H1 (cell line): ENCODE data around the gene TIGD6. TPM values are rescaled to one million over a fixed set of nuclear protein-coding genes. Genes with fewer than 3 reads are reported as not detected.

ENCODE experiments used
- CTCF ChIA-PET: fragments of 300-600 bp; sonication (Branson Sonifier 250); formaldehyde crosslinking; loops from one replicate; lab custom pipeline; 2021; ENCODE audit not compliant: partially characterized antibody; lab: Charles Lee
- POLR2A ChIA-PET: fragments of 300-600 bp; sonication (Branson Sonifier 250); formaldehyde crosslinking; loops from one replicate; lab custom pipeline; 2021; ENCODE audit warnings: inconsistent platforms; ENCODE audit not compliant: partially characterized antibody; lab: Charles Lee
- DNase-seq, 2 experiments: peaks; one replicate each; pipeline versions ENCODE4 v3.0.0 to v3.0.0-alpha.2; 2010 to 2022; ENCODE audit warnings: low spot score in 2 of 2, low read depth in 1 of 2, mixed read lengths in 1 of 2
- FAIRE-seq: peaks from 2 replicates; lab custom pipeline; 2011; peaks lifted over from hg19 to GRCh38; lab: Jason Lieb, UNC
- H2AFZ ChIP-seq: 2 replicates; pipeline ENCODE4 v1.8.1; 2012; ENCODE audit warnings: low read length, inconsistent platforms
- H2AK5ac ChIP-seq: 2 replicates; pipeline ENCODE4 v1.6.1; 2013; ENCODE audit warnings: low read depth, low read length
- H2BK120ac ChIP-seq: replicated peaks from 2 replicates; pipeline ENCODE3; 2013; ENCODE audit warnings: low read depth, low read length, inconsistent platforms
- H2BK12ac ChIP-seq: 2 replicates; pipeline ENCODE4 v1.6.1; 2013; ENCODE audit warnings: low read depth, low read length
- H2BK15ac ChIP-seq: 2 replicates; pipeline ENCODE4 v1.6.1; 2013; ENCODE audit warnings: low read length
- H2BK20ac ChIP-seq: 2 replicates; pipeline ENCODE4 v1.6.1; 2013; ENCODE audit warnings: low read length
- H2BK5ac ChIP-seq: 2 replicates; pipeline ENCODE4 v1.6.1; 2013; ENCODE audit warnings: low read depth, low read length
- H3K14ac ChIP-seq: 2 replicates; pipeline ENCODE4 v1.6.1; 2013; ENCODE audit warnings: inconsistent platforms; ENCODE audit not compliant: insufficient read length
- H3K18ac ChIP-seq: 2 replicates; pipeline ENCODE4 v1.6.1; 2013; ENCODE audit warnings: low read length; ENCODE audit errors: extremely low read depth
- H3K23ac ChIP-seq: 2 replicates; pipeline ENCODE4 v1.6.1; 2013; ENCODE audit warnings: inconsistent platforms; ENCODE audit not compliant: insufficient read length
- H3K23me2 ChIP-seq: 2 replicates; pipeline ENCODE4 v1.6.1; 2013; ENCODE audit warnings: low read depth, low read length
- H3K27ac ChIP-seq: 2 replicates; pipeline ENCODE4 v1.6.1; 2011; ENCODE audit warnings: low read depth, low read length, inconsistent platforms
- H3K27me3 ChIP-seq, 4 experiments: replicated peaks in 1 of 4; 1 replicate in 1 of 4; 2 replicates in 3 of 4; pipeline versions ENCODE4 v1.6.1 to v1.8.1; 2011 to 2013; ENCODE audit warnings: low read length in 3 of 4, mild to moderate bottlenecking in 3 of 4, inconsistent platforms in 2 of 4, mixed read lengths in 2 of 4, moderate library complexity in 1 of 4; ENCODE audit not compliant: control insufficient read depth in 3 of 4, insufficient read depth in 3 of 4; ENCODE audit errors: extremely low read depth in 1 of 4
- H3K36me3 ChIP-seq, 4 experiments: 2 replicates each; pipeline versions ENCODE4 v1.6.1 to v1.8.1; 2011 to 2013; ENCODE audit warnings: mild to moderate bottlenecking in 4 of 4, low read length in 3 of 4, moderate library complexity in 2 of 4, control low read depth in 1 of 4, inconsistent platforms in 1 of 4; ENCODE audit not compliant: insufficient read depth in 4 of 4, control insufficient read depth in 2 of 4
- H3K4ac ChIP-seq: replicated peaks from 2 replicates; pipeline ENCODE3; 2013; ENCODE audit warnings: low read length, low read depth, mixed read lengths, inconsistent platforms; ENCODE audit not compliant: insufficient read length
- H3K4me1 ChIP-seq, 4 experiments: replicated peaks in 1 of 4; 1 replicate in 1 of 4; 2 replicates in 3 of 4; pipeline versions ENCODE4 v1.6.1 to v1.8.1; 2011 to 2013; ENCODE audit warnings: low read length in 3 of 4, inconsistent platforms in 2 of 4, mixed read lengths in 1 of 4; ENCODE audit not compliant: insufficient read depth in 4 of 4, control insufficient read depth in 3 of 4
- H3K4me2 ChIP-seq, 2 experiments: 2 replicates each; pipeline versions ENCODE4 v1.6.1 to v1.8.1; 2011 to 2013; ENCODE audit warnings: low read depth in 2 of 2, low read length in 2 of 2, control low read depth in 1 of 2, inconsistent platforms in 1 of 2, mild to moderate bottlenecking in 1 of 2; ENCODE audit not compliant: insufficient read depth in 1 of 2
- H3K4me3 ChIP-seq, 4 experiments: fragments of 200-600, 300-600 bp in 1 of 4; sonication (generic), shearing (Covaris generic), sonication (Bioruptor Twin) in 1 of 4; 2 replicates each; pipeline versions ENCODE4 v1.5.1 to v1.8.1; 2011 to 2016; ENCODE audit warnings: low read length in 4 of 4, low read depth in 3 of 4, control low read depth in 2 of 4, inconsistent platforms in 2 of 4, mild to moderate bottlenecking in 2 of 4, mixed read lengths in 1 of 4, moderate library complexity in 1 of 4; ENCODE audit not compliant: insufficient read depth in 2 of 4; ENCODE audit errors: extremely low read depth in 1 of 4
- H3K56ac ChIP-seq: replicated peaks from 2 replicates; pipeline ENCODE3; 2013; ENCODE audit warnings: low read depth, mild to moderate bottlenecking, mixed read lengths, low read length, inconsistent platforms; ENCODE audit not compliant: insufficient read length
- H3K79me1 ChIP-seq: 2 replicates; pipeline ENCODE4 v1.6.1; 2013; ENCODE audit warnings: low read depth, low read length, control low read depth
- H3K79me2 ChIP-seq, 2 experiments: 2 replicates each; pipeline versions ENCODE4 v1.6.1 to v1.8.1; 2012 to 2013; ENCODE audit warnings: low read length in 2 of 2, mild to moderate bottlenecking in 2 of 2, inconsistent platforms in 1 of 2; ENCODE audit not compliant: insufficient read depth in 2 of 2, control insufficient read depth in 1 of 2
- H3K9ac ChIP-seq, 4 experiments: replicated peaks in 1 of 4; 1 replicate in 1 of 4; 2 replicates in 3 of 4; pipeline versions ENCODE4 v1.6.1 to v1.8.1; 2011 to 2013; ENCODE audit warnings: low read depth in 3 of 4, low read length in 3 of 4, control low read depth in 2 of 4, mild to moderate bottlenecking in 2 of 4, moderate library complexity in 2 of 4, inconsistent platforms in 1 of 4; ENCODE audit errors: extremely low read depth in 1 of 4
- H3K9me3 ChIP-seq, 2 experiments: 2 replicates each; pipeline versions ENCODE4 v1.6.1 to v1.8.1; 2012 to 2013; ENCODE audit warnings: mild to moderate bottlenecking in 2 of 2, moderate library complexity in 2 of 2, control low read depth in 1 of 2, inconsistent platforms in 1 of 2, low read depth in 1 of 2, low read length in 1 of 2, mixed read lengths in 1 of 2; ENCODE audit not compliant: insufficient read depth in 2 of 2
- H4K20me1 ChIP-seq, 2 experiments: replicated peaks in 1 of 2; 2 replicates each; pipeline versions ENCODE3 to v1.8.1; 2011 to 2013; ENCODE audit warnings: inconsistent platforms in 2 of 2, low read length in 2 of 2, mild to moderate bottlenecking in 1 of 2; ENCODE audit not compliant: insufficient read depth in 2 of 2, control insufficient read depth in 1 of 2
- H4K5ac ChIP-seq: 2 replicates; pipeline ENCODE4 v1.6.1; 2013; ENCODE audit warnings: low read length, low read depth, mixed read lengths, inconsistent platforms; ENCODE audit not compliant: insufficient read length
- H4K8ac ChIP-seq: 2 replicates; pipeline ENCODE4 v1.8.0; 2013; ENCODE audit warnings: mild to moderate bottlenecking, moderate library complexity, low read length, inconsistent platforms; ENCODE audit not compliant: insufficient read depth; ENCODE audit errors: extremely low read depth
- H4K91ac ChIP-seq: replicated peaks from 2 replicates; pipeline ENCODE3; 2013; ENCODE audit warnings: low read length, mixed read lengths, inconsistent platforms; ENCODE audit not compliant: insufficient read length
- CBX8 ChIP-seq: fragments of 300-800, 300-1000 bp; sonication (generic); IDR thresholded peaks from 2 replicates; pipeline ENCODE4 v1.7.1; 2016; ENCODE audit warnings: low read depth, low read length, borderline replicate concordance
- FOSL1 ChIP-seq: IDR thresholded peaks from 2 replicates; pipeline ENCODE4 v1.6.1; 2011; ENCODE audit warnings: mild to moderate bottlenecking, low read depth, low read length, moderate library complexity; ENCODE audit not compliant: insufficient read depth
- HDAC6 ChIP-seq: IDR thresholded peaks from one replicate; pipeline ENCODE4 v1.7.1; 2012; ENCODE audit warnings: low read depth, mild to moderate bottlenecking, inconsistent platforms, low read length, moderate library complexity
- SIN3A ChIP-seq, 2 experiments: IDR thresholded peaks in 1 of 2; conservative IDR thresholded peaks in 1 of 2; 2 replicates each; pipeline ENCODE4 v1.6.1; 2011 to 2012; ENCODE audit warnings: low read length in 2 of 2, improper control_type of control experiment in 1 of 2, low read depth in 1 of 2, mild to moderate bottlenecking in 1 of 2
- TEAD4 ChIP-seq: IDR thresholded peaks from 2 replicates; pipeline ENCODE4 v1.6.1; 2012; ENCODE audit warnings: low read depth, low read length, inconsistent platforms, mixed read lengths
- WGBS, 2 experiments: shearing (Covaris generic) in 1 of 2; methylation state at CpG; one replicate each; pipeline versions ENCODE4 v1.1.6 to v1.1.7; 2013 to 2015; ENCODE audit warnings: low lambda C conversion rate in 2 of 2, mixed read lengths in 2 of 2, inconsistent platforms in 1 of 2, low coverage in 1 of 2, missing lambda C conversion rate in 1 of 2; ENCODE audit not compliant: insufficient replicate concordance in 2 of 2, insufficient coverage in 1 of 2, insufficient read length in 1 of 2; ENCODE audit errors: extremely low coverage in 1 of 2, missing lambda C conversion rate in 1 of 2; 5-methylcytosine and 5-hydroxymethylcytosine counted together
- polyA plus RNA-seq, 7 experiments: library from polyadenylated mRNA; depleted of rRNA in 3 of 7; stranded (reverse) in 5 of 7; unstranded in 2 of 7; fragments of >200 nt in 5 of 7; fragments of 200-250 nt in 2 of 7; gene quantifications; 1 replicate in 5 of 7; 2 replicates in 1 of 7; 4 replicates in 1 of 7; pipeline versions ENCODE4 v1.2.1 to v1.2.3, GENCODE V29; 2011 to 2013; ENCODE audit warnings: missing spikeins in 2 of 7, mixed read lengths in 2 of 7
- total RNA-seq: library from RNA; stranded (reverse); fragmentation: NEBNext Ultra II Directional; extraction: Animal tissue kit (Norgen Biotek cat#: 25700); gene quantifications from 2 replicates; pipeline ENCODE4 v1.2.1, GENCODE V29; 2021

TIGD6 gene
- total and polyA plus RNA-seq, 2 of the 8 experiments (the other 6 are each of a cell fraction or from before 2014, with no cell fraction given) = 1.3 to 2.4 TPM

DNA sequence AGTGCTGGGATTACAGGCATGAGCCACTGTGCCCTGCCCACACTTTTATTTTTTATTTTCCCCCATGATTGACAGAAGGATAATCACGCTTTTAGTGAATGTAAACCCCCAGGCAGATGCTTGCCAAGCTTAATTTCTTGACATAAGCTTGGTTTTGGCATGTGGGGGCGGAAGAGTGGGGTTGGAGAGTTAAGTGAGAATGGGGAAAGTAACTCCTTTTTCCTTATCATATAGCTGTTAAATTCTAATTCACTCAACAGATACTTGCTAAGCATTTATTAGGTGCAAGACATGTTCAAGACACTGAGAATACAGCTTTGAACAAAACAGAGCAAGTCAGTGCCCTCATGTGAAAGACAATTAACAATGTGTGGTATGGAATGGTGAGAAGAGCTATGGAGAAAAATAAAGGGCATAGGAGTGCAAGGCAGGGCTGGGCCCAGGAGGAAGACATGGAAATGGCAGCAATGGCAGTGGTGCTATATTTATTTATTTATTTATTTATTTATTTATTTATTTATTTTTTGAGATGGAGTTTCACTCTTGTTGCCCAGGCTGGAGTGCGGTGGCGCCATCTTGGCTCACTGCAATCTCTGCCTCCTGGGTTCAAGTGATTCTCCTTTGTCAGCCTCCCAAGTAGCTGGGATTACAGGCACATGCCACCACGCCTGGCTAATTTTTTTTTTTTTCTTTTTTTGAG lies 37.7 kb downstream of the TIGD6 start:
- Histone ChIP-seq H3K4me2 (no peak overlapping the region), H3K4me1 (peaks cover 0 to 8% (median 5%) of the 10 kb centered on the region in 4 experiments; a peak in 4 of 7 replicates), H3K23ac (no peak overlapping the region), H3K79me1 (no peaks in the 10 kb centered on the region), H4K20me1 (peaks cover 0 to 2% of the 10 kb centered on the region in 2 experiments), H3K23me2 (peaks cover 9% of the 10 kb centered on the region), H3K14ac (no peak overlapping the region), H3K36me3 (no peaks in the 10 kb centered on the region), H4K91ac (no peak overlapping the region), H3K79me2 (no peaks in the 10 kb centered on the region), H2AFZ (no peak overlapping the region), H2BK120ac (no peak overlapping the region), H3K4ac (no peak overlapping the region), H2AK5ac (no peak overlapping the region), H3K18ac (no peak overlapping the region), H2BK12ac (no peak overlapping the region), H3K27ac (no peak overlapping the region), H4K5ac (no peak overlapping the region), H3K9me3 (no peaks in the 10 kb centered on the region), H4K8ac (no peak overlapping the region), H2BK20ac (no peak overlapping the region), H3K9ac (no peak overlapping the region), H2BK5ac (no peak overlapping the region), H2BK15ac (no peak overlapping the region), H3K56ac (no peak overlapping the region), H3K27me3 (peaks cover 0 to 5% (median 1%) of the 10 kb centered on the region in 4 experiments; a peak in 3 of 7 replicates), H3K4me3 (no peak overlapping the region)
- ChIA-PET CTCF (interaction anchor here (0.6 to 8.5 kb wide), 37 partner anchors 8 to 552 kb away, joined by 3 to 112 read pairs (median 4); partner anchors contain the start of gene PDE6A), POLR2A (interaction anchor here (0.6 to 1.2 kb wide), 3 partner anchors 13 to 76 kb away, joined by 3 read pairs; no protein-coding TSS in a partner anchor)
- no peak for DNase-seq
- TF ChIP-seq FOSL1 (no peak), HDAC6 (no peak), SIN3A (conservative IDR thresholded peaks at IDR 0.05 in 1 of 2, IDR thresholded peaks at IDR 0.05 in 1 of 2; ENCODE audit: low read depth in 1 of 2, low read length in 2 of 2) (no peak), CBX8 (no peak), TEAD4 (no peak)
- no peak for FAIRE-seq
- 83% methylated on average over 4 of the region's 5 CpGs; no CpG with 5 or more reads in 1 of the 2 experiments for WGBS, 2 experiments
